ENCODE results near the gene PARM1. TPM values are rescaled to one million over a fixed set of nuclear protein-coding genes. Genes with fewer than 3 reads are reported as not detected.

PARM1 gene
- total and polyA plus RNA-seq, 3 experiments from 2014 or later, result not detected

GRCh38 chr4:75011131-75011795, 78.3 kb downstream of the PARM1 start:
- CTCF ChIA-PET, result no interaction called here
- Histone ChIP-seq H3K27ac (ENCODE audit: low read depth, low read length) (no peak overlapping the region), H3K27me3 (ENCODE audit: insufficient read depth, low read length, poor library complexity, severe bottlenecking) (no peaks in the 10 kb centered on the region), H3K36me3 (ENCODE audit: insufficient read depth, low read length) (no peaks in the 10 kb centered on the region), H3K9me3 (ENCODE audit: low read length) (no peaks in the 10 kb centered on the region), H3K4me3 (ENCODE audit: low read length) (no peak overlapping the region), H3K4me1 (ENCODE audit: insufficient read depth, low read length) (no peaks in the 10 kb centered on the region)
- peaks cover 0 to 3% of the 10 kb centered on the region in 2 donors for H3K27me3 Mint-ChIP-seq
- H3K4me1 Mint-ChIP-seq, result no peaks in the 10 kb centered on the region
- H3K9me3 Mint-ChIP-seq, result peaks cover 4 to 15% (median 8%) of the 10 kb centered on the region in 5 donors
- H3K27ac Mint-ChIP-seq, result no peak overlapping the region
- POLR2A ChIA-PET, result no interaction called here
- no peak for DNase-seq
- H3K36me3 Mint-ChIP-seq, result no peaks in the 10 kb centered on the region
- no peak overlapping the region for H3K4me3 Mint-ChIP-seq

- no peaks in the 10 kb centered on the region for H3K4me1 Mint-ChIP-seq
- no peak for DNase-seq
- no peak overlapping the region for H3K4me3 Mint-ChIP-seq
- Histone ChIP-seq H3K36me3 (ENCODE audit: insufficient read depth, low read length) (no peaks in the 10 kb centered on the region), H3K27me3 (ENCODE audit: insufficient read depth, low read length, poor library complexity, severe bottlenecking) (no peaks in the 10 kb centered on the region), H3K4me3 (ENCODE audit: low read length) (no peak overlapping the region), H3K27ac (ENCODE audit: low read depth, low read length) (no peak overlapping the region), H3K4me1 (ENCODE audit: insufficient read depth, low read length) (no peaks in the 10 kb centered on the region), H3K9me3 (ENCODE audit: low read length) (no peaks in the 10 kb centered on the region)
- ChIA-PET POLR2A (no interaction called here), CTCF (no interaction called here)
- peaks cover 0 to 3% (median 0%) of the 10 kb centered on the region in 5 donors for H3K9me3 Mint-ChIP-seq
- peaks cover 0 to 3% of the 10 kb centered on the region in 2 donors for H3K27me3 Mint-ChIP-seq
- no peak overlapping the region for H3K27ac Mint-ChIP-seq
- H3K36me3 Mint-ChIP-seq, result no peaks in the 10 kb centered on the region
Observed at GRCh38 chr4:75015627-75016026, 82.7 kb downstream of the PARM1 start.

DNA sequence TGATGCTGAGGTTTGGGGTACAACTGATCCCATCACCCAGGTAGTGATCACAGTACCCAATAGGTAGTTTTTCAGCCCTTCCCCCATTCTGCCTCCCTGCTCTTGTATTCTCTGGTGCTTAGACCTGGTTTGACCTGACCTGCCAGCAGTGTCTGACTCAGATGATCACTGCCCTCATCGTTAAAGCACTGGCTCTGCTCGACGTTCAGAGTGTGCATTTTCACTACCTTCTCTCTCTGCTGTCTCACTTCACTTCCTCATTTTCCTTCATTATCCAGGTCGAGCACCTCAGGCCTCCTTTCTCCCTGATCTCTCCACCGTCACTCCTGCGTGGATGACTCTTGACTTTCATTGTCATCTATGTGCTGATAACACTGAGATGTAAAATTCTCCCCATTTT, 83.6 kb downstream of the PARM1 start:
- H3K27me3 ChIP-seq (ENCODE audit: insufficient read depth, low read length, poor library complexity, severe bottlenecking), result no peaks in the 10 kb centered on the region
- no peaks in the 10 kb centered on the region for H3K36me3 ChIP-seq (ENCODE audit: insufficient read depth, low read length)
- Mint-ChIP-seq H3K4me1 (no peaks in the 10 kb centered on the region), H3K4me3 (no peak overlapping the region), H3K27me3 (peaks cover 0 to 3% of the 10 kb centered on the region in 2 donors), H3K27ac (no peak overlapping the region), H3K36me3 (no peaks in the 10 kb centered on the region), H3K9me3 (peaks cover 0 to 4% (median 0%) of the 10 kb centered on the region in 5 donors)
- no peak overlapping the region for H3K27ac ChIP-seq (ENCODE audit: low read depth, low read length)
- H3K9me3 ChIP-seq (ENCODE audit: low read length), result no peaks in the 10 kb centered on the region
- no peak overlapping the region for H3K4me3 ChIP-seq (ENCODE audit: low read length)
- ChIA-PET POLR2A (no interaction called here), CTCF (no interaction called here)
- H3K4me1 ChIP-seq (ENCODE audit: insufficient read depth, low read length), result no peaks in the 10 kb centered on the region
- DNase-seq, result no peak

- Histone ChIP-seq H3K9me3 (ENCODE audit: low read length) (no peaks in the 10 kb centered on the region), H3K4me1 (ENCODE audit: insufficient read depth, low read length) (no peaks in the 10 kb centered on the region), H3K4me3 (ENCODE audit: low read length) (no peak overlapping the region), H3K36me3 (ENCODE audit: insufficient read depth, low read length) (no peaks in the 10 kb centered on the region), H3K27ac (ENCODE audit: low read depth, low read length) (no peak overlapping the region), H3K27me3 (ENCODE audit: insufficient read depth, low read length, poor library complexity, severe bottlenecking) (no peaks in the 10 kb centered on the region)
- ChIA-PET POLR2A (no interaction called here), CTCF (no interaction called here)
- H3K36me3 Mint-ChIP-seq, result no peaks in the 10 kb centered on the region
- H3K27me3 Mint-ChIP-seq, result no peaks in the 10 kb centered on the region
- H3K4me3 Mint-ChIP-seq, result no peak overlapping the region
- no peak for DNase-seq
- H3K4me1 Mint-ChIP-seq, result no peaks in the 10 kb centered on the region
- no peak overlapping the region for H3K27ac Mint-ChIP-seq
- H3K9me3 Mint-ChIP-seq, result peaks cover 0 to 5% (median 0%) of the 10 kb centered on the region in 5 donors
Observed at GRCh38 chr4:75018811-75019479, 86.0 kb downstream of the PARM1 start.

DNA sequence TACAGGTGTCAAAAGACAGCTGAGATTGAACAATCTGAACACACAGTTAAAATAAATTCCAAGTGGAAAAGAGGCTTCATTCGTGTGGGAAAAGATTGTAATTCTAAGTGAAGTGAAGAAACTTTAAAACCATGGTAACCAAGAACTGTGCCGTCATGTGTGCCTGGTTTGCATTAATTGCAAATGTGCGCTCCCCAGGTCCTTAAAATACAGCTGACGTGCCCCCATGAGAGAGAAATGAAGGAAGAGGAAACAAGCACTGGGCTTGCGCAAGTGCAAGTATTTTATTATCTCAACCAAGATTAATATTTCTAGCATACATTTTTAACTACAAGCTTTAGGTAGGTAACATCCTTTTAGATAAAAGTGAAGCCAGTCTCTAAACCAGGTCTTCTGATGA, 92.5 kb downstream of the PARM1 start:
- no peak for DNase-seq
- H3K36me3 ChIP-seq (ENCODE audit: insufficient read depth, low read length), result no peaks in the 10 kb centered on the region
- no peaks in the 10 kb centered on the region for H3K36me3 Mint-ChIP-seq
- H3K27ac ChIP-seq (ENCODE audit: low read depth, low read length), result no peak overlapping the region
- no peaks in the 10 kb centered on the region for H3K4me1 ChIP-seq (ENCODE audit: insufficient read depth, low read length)
- H3K27me3 Mint-ChIP-seq, result no peaks in the 10 kb centered on the region
- peaks cover 0 to 5% (median 0%) of the 10 kb centered on the region in 5 donors for H3K9me3 Mint-ChIP-seq
- POLR2A ChIA-PET, result no interaction called here
- H3K9me3 ChIP-seq (ENCODE audit: low read length), result no peaks in the 10 kb centered on the region
- no peaks in the 10 kb centered on the region for H3K27me3 ChIP-seq (ENCODE audit: insufficient read depth, low read length, poor library complexity, severe bottlenecking)
- H3K4me1 Mint-ChIP-seq, result no peaks in the 10 kb centered on the region
- H3K4me3 ChIP-seq (ENCODE audit: low read length), result no peak overlapping the region
- H3K4me3 Mint-ChIP-seq, result no peak overlapping the region
- H3K27ac Mint-ChIP-seq, result no peak overlapping the region
- CTCF ChIA-PET, result no interaction called here

DNA sequence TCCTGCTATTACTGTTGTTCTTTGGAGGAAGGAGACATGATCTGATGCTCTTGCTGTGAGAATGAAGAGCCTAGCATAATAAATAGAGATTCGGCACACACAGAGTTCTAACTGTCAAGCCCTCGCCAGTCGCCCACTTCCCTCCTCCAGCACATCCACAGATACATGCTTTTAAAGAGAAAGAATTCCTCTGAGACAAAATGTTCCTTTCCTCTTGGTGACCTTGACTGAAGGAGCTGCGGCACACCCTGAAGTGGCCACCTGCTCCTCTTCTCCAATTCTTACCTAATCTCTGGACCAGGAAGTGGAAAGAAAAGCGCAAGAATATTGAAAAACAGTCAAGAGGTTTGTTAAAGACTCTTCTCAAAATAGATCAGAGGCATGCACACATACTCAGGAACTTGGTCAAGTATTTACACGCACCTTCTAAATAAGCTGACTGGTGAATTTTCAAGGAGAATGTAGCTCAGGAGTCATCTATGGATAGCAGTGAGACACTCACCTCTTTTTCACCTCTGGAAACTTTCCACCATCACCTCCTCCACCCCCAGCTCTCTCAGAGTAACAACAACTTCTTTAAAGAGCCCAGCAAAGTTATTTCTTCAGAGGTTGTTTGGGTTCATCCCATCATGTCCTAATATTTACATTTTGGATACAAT, 95.4 kb downstream of the PARM1 start:
- Mint-ChIP-seq H3K27me3 (peaks cover 0 to 2% of the 10 kb centered on the region in 2 donors), H3K9me3 (peaks cover 0 to 2% (median 0%) of the 10 kb centered on the region in 5 donors), H3K36me3 (no peaks in the 10 kb centered on the region), H3K27ac (no peak overlapping the region), H3K4me1 (no peaks in the 10 kb centered on the region), H3K4me3 (no peak overlapping the region)
- ChIA-PET POLR2A (no interaction called here), CTCF (no interaction called here)
- Histone ChIP-seq H3K36me3 (ENCODE audit: insufficient read depth, low read length) (no peaks in the 10 kb centered on the region), H3K4me1 (ENCODE audit: insufficient read depth, low read length) (no peaks in the 10 kb centered on the region), H3K9me3 (ENCODE audit: low read length) (no peaks in the 10 kb centered on the region), H3K27ac (ENCODE audit: low read depth, low read length) (no peak overlapping the region), H3K4me3 (ENCODE audit: low read length) (no peak overlapping the region), H3K27me3 (ENCODE audit: insufficient read depth, low read length, poor library complexity, severe bottlenecking) (no peaks in the 10 kb centered on the region)
- DNase-seq, result no peak

- H3K4me1 Mint-ChIP-seq, result no peaks in the 10 kb centered on the region
Observed at GRCh38 chr4:75030028-75030427, 97.1 kb downstream of the PARM1 start.

DNA sequence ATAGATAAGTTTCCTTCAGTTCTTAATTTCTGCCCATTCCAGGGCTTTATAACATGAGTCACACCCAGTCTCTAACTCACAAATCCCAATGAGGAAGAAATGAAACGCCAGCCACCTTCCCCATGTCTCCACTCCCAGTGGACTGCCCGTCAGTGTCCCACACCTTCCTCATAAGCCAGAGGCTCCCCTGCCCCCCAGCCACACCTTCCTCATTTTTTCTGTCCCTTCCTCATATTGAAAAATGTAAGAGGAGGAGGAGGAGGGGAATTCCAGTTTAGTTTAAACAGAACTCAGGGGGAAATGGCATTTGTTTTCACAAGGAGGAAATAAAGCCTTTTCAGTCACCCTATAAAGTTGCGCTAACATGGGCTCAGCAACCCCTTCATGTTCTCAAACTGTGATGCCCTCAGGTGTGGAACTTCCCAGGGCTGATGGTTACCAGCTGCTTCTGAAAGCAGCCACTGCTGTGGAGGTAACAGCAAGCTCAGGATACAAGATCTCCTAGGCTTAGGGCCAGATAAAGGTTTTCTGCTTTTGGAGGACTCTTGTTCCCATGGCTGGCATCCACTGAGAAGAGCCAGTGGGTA, 97.8 kb downstream of the PARM1 start:
- peaks cover 0 to 2% of the 10 kb centered on the region in 2 donors for H3K27me3 Mint-ChIP-seq
- no peak overlapping the region for H3K27ac Mint-ChIP-seq

More at GRCh38 chr4:75030028-75030427, 97.1 kb downstream of the PARM1 start:
- H3K27ac ChIP-seq (ENCODE audit: low read depth, low read length), result no peak overlapping the region
- Mint-ChIP-seq H3K4me3 (no peak overlapping the region), H3K9me3 (peaks cover 0 to 3% (median 0%) of the 10 kb centered on the region in 5 donors), H3K27ac (no peak overlapping the region), H3K27me3 (peaks cover 0 to 2% of the 10 kb centered on the region in 2 donors), H3K36me3 (no peaks in the 10 kb centered on the region)
- no peaks in the 10 kb centered on the region for H3K4me1 ChIP-seq (ENCODE audit: insufficient read depth, low read length)
- no peaks in the 10 kb centered on the region for H3K27me3 ChIP-seq (ENCODE audit: insufficient read depth, low read length, poor library complexity, severe bottlenecking)
- H3K9me3 ChIP-seq (ENCODE audit: low read length), result no peaks in the 10 kb centered on the region
- POLR2A ChIA-PET, result no interaction called here
- H3K4me3 ChIP-seq (ENCODE audit: low read length), result no peak overlapping the region
- no peaks in the 10 kb centered on the region for H3K36me3 ChIP-seq (ENCODE audit: insufficient read depth, low read length)
- DNase-seq, result no peak
- CTCF ChIA-PET, result no interaction called here

More for the DNA sequence above, 97.8 kb downstream of the PARM1 start:
- H3K4me3 ChIP-seq (ENCODE audit: low read length), result no peak overlapping the region
- H3K9me3 ChIP-seq (ENCODE audit: low read length), result no peaks in the 10 kb centered on the region
- ChIA-PET POLR2A (no interaction called here), CTCF (no interaction called here)
- peaks cover 0 to 4% (median 0%) of the 10 kb centered on the region in 5 donors for H3K9me3 Mint-ChIP-seq
- DNase-seq, result no peak
- H3K27ac ChIP-seq (ENCODE audit: low read depth, low read length), result no peak overlapping the region
- H3K27me3 ChIP-seq (ENCODE audit: insufficient read depth, low read length, poor library complexity, severe bottlenecking), result no peaks in the 10 kb centered on the region
- no peaks in the 10 kb centered on the region for H3K36me3 ChIP-seq (ENCODE audit: insufficient read depth, low read length)
- no peak overlapping the region for H3K4me3 Mint-ChIP-seq
- no peaks in the 10 kb centered on the region for H3K36me3 Mint-ChIP-seq
- no peaks in the 10 kb centered on the region for H3K4me1 ChIP-seq (ENCODE audit: insufficient read depth, low read length)
- no peaks in the 10 kb centered on the region for H3K4me1 Mint-ChIP-seq
